ENCODE data around the gene AATK.

AATK gene

DNA sequence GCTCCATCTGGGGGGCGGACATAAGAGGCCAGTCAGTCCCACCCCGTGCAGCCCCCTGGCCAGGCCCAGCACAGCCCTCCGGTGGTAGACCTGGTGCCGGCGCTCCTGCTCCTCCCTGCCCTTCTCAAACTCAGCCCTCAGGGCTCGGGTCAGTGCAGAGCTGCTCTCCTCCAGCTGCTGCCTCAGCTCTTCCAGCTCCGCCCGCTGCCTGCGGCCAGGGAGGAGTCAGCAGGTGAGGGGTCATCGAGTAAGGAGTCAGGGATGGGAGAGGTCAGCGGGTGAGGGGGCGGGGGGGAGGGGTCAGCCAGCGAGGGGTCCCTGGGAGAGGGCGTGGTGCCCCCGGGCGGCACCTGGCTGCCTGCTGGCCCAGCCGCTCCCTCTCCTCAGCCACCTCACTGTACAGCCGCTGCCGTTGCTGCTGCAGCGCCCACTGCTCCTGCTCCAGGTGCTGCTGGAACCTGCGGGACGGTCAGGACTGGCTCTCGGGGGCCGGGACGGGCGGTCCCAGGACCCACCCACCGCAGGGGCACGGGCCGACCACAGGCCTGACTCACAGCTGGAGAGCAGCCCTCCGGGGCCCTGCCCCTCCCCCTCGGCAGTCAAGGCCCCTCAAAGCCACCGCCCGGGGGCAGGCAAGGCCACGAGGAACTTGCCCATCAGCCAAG lies 26.5 kb upstream of the AATK start:
- no peaks in the 10 kb centered on the region for H3K4me1 Mint-ChIP-seq (ENCODE audit: low read depth)
- no peaks in the 10 kb centered on the region for H3K9me3 Mint-ChIP-seq
- H3K4me3 Mint-ChIP-seq, result no peak overlapping the region
- H3K27ac Mint-ChIP-seq, result no peak overlapping the region
- no peaks in the 10 kb centered on the region for H3K36me3 Mint-ChIP-seq (ENCODE audit: low read depth)
- H3K27me3 Mint-ChIP-seq (ENCODE audit: low read depth), result no peaks in the 10 kb centered on the region

DNA sequence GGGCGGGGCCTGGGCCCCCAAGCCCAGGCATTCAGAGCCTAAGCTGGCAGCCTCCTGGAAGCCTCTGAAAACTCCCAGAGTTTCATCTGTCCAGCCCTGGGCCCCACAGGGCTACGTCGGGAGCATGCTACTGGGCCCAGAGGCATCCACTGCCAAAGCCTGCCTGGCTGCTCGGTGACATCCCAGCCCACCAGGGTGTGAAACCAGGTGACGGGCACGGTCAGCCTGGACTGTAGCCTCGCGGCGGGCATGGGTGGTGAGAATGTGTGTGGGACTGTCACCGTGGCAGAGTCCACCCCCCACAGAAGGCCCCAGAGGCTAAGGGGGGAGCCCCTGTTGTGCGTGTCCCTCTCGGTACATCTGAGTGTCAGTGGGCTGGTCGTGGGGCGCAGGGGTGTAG lies 25.6 kb upstream of the AATK start:
- H3K4me3 Mint-ChIP-seq, result no peak overlapping the region
- H3K36me3 Mint-ChIP-seq (ENCODE audit: low read depth), result no peaks in the 10 kb centered on the region
- H3K9me3 Mint-ChIP-seq, result no peaks in the 10 kb centered on the region
- no peak overlapping the region for H3K27ac Mint-ChIP-seq
- H3K27me3 Mint-ChIP-seq (ENCODE audit: low read depth), result no peaks in the 10 kb centered on the region
- H3K4me1 Mint-ChIP-seq (ENCODE audit: low read depth), result no peaks in the 10 kb centered on the region

DNA sequence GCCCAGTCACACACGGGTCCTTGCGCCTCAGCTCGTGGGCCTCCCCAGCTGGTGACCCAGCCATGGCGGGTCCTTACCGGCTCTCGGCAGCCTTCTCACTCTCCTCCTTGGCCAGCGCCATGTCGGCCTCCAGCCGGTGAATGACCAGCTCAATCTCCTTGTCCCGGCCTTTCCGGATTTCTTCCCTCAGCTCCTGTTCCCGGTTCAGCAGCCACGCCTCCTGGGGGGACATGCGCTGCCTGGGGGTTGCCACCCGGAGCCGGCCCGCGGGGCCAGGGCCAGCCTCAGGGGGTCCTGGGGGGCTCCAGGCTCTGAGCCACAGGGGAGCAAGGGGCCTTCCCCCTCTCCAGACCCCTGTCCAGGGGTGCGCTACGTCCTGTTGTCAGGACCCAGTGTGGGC lies 25.1 kb upstream of the AATK start:
- H3K27ac Mint-ChIP-seq, result no peak overlapping the region
- H3K27me3 Mint-ChIP-seq (ENCODE audit: low read depth), result no peaks in the 10 kb centered on the region
- H3K36me3 Mint-ChIP-seq (ENCODE audit: low read depth), result no peaks in the 10 kb centered on the region
- H3K4me1 Mint-ChIP-seq (ENCODE audit: low read depth), result no peaks in the 10 kb centered on the region
- H3K9me3 Mint-ChIP-seq, result no peaks in the 10 kb centered on the region
- H3K4me3 Mint-ChIP-seq, result no peak overlapping the region

DNA sequence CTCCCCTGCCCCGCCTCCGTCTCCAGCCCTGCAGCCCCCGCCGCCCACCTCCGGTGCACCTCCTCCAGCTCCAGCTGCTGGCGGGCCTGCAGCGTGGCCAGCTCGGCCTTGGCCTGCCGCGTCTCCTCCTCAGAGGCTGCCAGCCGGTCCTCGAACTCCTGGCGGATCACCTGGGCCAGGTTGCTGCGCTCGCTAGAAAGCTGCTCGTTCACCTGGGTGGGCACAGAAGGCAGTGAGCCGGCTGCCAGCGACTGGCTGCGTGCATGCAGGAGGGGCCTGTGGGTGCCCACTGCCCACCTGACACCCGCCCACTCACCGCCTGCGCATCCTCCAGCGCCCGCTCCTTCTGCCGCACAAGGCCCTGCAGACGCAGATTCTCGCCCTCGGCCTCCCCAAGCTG lies 24.6 kb upstream of the AATK start:
- Mint-ChIP-seq H3K27me3 (ENCODE audit: low read depth) (no peaks in the 10 kb centered on the region), H3K4me3 (no peak overlapping the region), H3K4me1 (ENCODE audit: low read depth) (no peaks in the 10 kb centered on the region), H3K27ac (no peak overlapping the region), H3K36me3 (ENCODE audit: low read depth) (no peaks in the 10 kb centered on the region), H3K9me3 (no peaks in the 10 kb centered on the region)

DNA sequence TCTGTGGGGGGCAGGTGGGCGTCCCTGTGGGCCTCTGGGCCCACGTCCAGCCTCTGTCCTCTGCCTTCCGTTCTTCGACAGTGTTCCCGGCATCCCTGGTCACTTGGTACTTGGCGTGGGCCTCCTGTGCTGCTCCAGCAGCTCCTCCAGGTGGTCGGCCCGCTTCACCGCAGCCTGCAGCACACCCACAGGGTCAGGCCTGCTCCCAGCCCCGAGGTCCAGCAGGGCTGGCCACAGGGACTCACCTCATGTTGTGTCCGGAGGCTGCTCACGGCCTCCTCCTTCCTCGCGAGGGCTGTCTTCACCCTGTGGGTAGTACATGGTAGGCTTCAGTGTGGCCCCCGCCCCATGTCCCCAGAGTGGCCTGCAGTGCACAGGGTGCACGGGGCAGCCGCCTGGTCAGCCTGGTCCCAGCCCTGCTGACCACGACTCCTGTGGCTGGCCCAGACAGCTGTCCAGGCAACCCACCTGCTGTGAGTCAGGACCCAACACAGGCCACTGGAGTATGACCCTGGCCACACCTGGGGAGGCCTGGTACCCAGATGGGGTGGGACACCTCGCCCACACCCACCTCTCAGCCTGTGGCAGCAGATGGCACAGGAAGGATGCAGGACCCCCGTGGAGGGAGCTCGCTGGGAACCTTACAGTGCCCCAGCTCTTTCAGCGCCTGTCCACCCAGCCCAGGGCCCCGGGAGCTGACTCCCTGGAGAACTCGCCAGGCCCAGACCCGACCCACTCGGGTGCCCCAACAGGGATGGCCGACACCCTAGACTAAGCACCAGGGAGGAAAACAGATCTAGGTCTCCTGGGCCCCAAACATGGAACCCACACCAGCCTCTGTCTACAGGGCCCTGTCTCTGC lies 23.9 kb upstream of the AATK start:
- Mint-ChIP-seq H3K27me3 (ENCODE audit: low read depth) (no peaks in the 10 kb centered on the region), H3K36me3 (ENCODE audit: low read depth) (no peaks in the 10 kb centered on the region), H3K27ac (no peak overlapping the region), H3K4me1 (ENCODE audit: low read depth) (no peaks in the 10 kb centered on the region), H3K9me3 (no peaks in the 10 kb centered on the region), H3K4me3 (no peak overlapping the region)

DNA sequence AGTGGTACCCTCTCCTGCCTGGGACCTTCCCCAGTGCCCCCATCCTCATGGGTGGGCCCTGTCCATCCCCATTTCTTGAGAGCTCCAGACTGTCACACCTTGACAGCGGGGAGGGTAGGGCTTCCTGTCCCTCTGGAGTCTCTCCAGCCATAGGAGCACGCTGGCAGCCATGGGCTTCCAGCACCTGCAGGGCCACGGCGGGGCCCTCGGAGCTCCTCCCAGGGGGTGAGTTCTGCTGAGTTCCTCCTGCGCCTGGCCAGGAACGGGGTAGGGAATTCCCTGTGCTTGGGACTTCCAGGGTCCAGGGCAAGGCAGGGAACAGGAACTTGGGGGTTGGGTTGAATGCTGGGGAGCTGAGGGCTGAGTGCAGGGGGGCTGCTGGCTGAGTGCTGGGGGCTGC lies 23.0 kb upstream of the AATK start:
- no peaks in the 10 kb centered on the region for H3K36me3 Mint-ChIP-seq (ENCODE audit: low read depth)
- H3K27me3 Mint-ChIP-seq (ENCODE audit: low read depth), result no peaks in the 10 kb centered on the region
- no peak overlapping the region for H3K27ac Mint-ChIP-seq
- H3K4me3 Mint-ChIP-seq, result no peak overlapping the region
- H3K9me3 Mint-ChIP-seq, result no peaks in the 10 kb centered on the region
- no peaks in the 10 kb centered on the region for H3K4me1 Mint-ChIP-seq (ENCODE audit: low read depth)

DNA sequence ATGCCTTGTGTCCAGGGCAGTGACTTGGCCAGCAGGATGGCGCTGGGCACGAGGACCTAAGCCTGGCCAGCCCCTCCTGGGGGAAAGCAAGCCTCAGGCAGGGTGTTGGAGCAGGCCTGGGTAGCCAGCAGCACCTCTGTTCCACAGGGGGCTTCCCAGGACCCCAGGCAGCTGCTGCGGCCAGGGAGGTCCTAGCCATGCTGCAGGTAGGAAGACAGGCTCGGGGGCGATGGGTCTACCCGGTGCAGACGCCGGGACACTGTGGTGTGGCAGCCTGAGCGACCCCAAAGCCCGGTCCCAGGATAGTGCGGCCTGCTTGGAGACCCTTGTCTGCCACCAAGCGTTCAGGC lies 22.4 kb upstream of the AATK start:
- Mint-ChIP-seq H3K4me3 (no peak overlapping the region), H3K4me1 (ENCODE audit: low read depth) (no peaks in the 10 kb centered on the region), H3K36me3 (ENCODE audit: low read depth) (no peaks in the 10 kb centered on the region), H3K27ac (no peak overlapping the region), H3K9me3 (no peaks in the 10 kb centered on the region), H3K27me3 (ENCODE audit: low read depth) (no peaks in the 10 kb centered on the region)

DNA sequence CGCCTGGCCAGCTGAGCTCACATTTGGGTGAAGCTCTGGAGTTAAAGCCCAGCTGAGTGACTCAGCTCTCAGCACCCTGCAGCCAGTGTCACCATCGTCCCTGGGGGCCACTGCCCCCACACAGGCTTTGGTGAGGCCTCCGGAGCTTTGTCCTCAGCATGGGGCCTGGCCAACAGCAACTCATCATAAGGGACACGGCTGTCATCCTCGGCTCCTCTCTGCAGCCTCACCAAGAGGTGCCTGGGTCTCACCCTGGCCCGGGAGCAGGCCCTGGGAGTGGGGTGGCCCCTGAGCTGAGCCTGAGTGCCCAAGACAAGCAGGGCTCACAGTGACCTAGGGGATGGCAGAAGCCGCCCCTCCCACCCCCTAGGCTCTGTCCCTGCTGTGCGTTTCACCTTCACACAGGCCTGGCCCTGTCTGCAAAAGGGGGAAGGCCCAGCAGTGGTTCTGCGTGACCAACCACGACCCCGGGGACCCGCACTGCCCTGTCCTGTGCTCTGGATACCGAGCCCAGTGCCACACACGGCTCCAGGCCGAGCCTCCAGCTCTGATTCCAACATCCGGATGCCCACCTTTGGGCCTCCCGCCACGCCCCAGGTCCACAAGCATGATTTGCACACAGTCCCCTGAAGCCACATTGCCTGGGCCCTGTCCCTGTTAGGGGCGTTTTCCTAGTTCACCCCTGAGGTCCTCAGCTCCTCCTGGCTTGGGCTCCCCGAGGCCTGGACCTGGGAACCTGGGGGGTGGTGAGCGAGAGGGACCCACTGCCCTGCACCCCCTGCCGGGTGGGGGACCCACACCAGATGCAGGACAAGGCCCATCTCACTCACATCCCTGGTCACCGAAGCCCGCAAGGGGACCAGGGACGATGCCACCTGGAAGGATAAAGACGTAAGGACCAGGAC lies 21.8 kb upstream of the AATK start:
- Mint-ChIP-seq H3K36me3 (ENCODE audit: low read depth) (no peaks in the 10 kb centered on the region), H3K27ac (no peak overlapping the region), H3K4me1 (ENCODE audit: low read depth) (no peaks in the 10 kb centered on the region), H3K27me3 (ENCODE audit: low read depth) (no peaks in the 10 kb centered on the region), H3K4me3 (no peak overlapping the region), H3K9me3 (no peaks in the 10 kb centered on the region)

DNA sequence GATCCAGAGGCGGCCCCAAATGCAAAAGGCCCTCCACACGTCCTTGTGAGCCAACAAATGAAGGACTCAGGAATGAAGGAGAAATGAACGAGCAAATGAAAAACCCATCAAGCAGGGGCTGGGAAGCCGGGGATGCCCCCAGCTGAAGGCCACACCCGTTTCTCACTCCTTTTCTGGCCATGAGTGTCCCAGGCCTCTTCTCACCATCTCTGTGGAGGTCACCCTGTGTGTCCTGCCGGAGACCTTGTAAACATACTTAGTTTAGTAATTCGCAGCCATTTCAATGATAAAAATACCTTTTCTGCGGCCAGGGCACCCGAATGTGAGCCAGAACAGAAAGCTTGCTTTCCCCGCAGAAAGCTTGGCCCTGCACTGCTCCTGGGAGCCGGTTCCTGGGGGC lies 21.1 kb upstream of the AATK start:
- Mint-ChIP-seq H3K9me3 (no peaks in the 10 kb centered on the region), H3K4me1 (ENCODE audit: low read depth) (no peaks in the 10 kb centered on the region), H3K36me3 (ENCODE audit: low read depth) (no peaks in the 10 kb centered on the region), H3K27me3 (ENCODE audit: low read depth) (no peaks in the 10 kb centered on the region), H3K4me3 (no peak overlapping the region), H3K27ac (no peak overlapping the region)

DNA sequence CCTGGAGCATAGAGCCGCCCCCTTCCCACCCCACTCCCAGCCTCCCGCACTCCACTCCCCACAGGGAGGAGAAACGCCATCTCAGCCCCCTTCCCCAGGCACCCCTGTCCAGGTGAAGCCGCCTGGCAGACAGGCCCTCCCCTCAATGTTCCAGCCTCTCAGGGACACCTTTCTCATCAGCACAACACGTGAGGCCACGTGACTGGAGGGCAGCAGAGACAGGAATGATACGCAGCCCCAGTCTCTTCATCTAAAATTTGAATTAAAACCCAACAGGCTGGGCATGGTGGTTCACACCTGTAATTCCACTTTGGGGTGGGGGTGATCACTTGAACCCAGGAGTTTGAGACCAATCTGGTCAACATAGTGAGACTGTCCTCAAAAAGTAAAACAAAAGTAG lies 20.2 kb upstream of the AATK start:
- Mint-ChIP-seq H3K9me3 (no peaks in the 10 kb centered on the region), H3K27ac (no peak overlapping the region)

DNA sequence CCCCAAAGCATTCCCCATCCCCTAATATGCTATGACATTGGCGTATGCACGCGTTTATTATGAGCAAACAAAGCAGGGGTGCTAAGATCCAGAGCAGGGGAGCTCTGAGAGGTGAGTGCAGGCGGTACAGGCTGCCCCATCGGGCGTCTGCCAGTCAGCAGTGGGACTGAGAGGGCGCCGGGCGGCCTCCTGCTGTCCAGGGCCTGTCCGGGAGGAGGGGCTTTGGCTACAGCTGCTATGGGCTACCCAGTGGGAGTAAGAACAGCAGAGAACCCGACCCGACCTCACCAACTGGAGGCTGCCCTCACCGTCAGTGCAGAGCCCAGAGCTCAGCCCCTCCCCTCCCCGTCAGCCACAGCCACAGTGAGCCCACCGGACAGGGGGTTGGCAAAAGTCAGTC lies 18.5 kb upstream of the AATK start:
- Mint-ChIP-seq H3K27me3 (ENCODE audit: low read depth) (no peaks in the 10 kb centered on the region), H3K36me3 (ENCODE audit: low read depth) (no peaks in the 10 kb centered on the region), H3K27ac (no peak overlapping the region), H3K9me3 (no peaks in the 10 kb centered on the region), H3K4me1 (ENCODE audit: low read depth) (no peaks in the 10 kb centered on the region), H3K4me3 (no peak overlapping the region)

More for the DNA sequence above, 20.2 kb upstream of the AATK start:
- Mint-ChIP-seq H3K27me3 (ENCODE audit: low read depth) (no peaks in the 10 kb centered on the region), H3K4me1 (ENCODE audit: low read depth) (no peaks in the 10 kb centered on the region), H3K4me3 (no peak overlapping the region), H3K36me3 (ENCODE audit: low read depth) (no peaks in the 10 kb centered on the region)

DNA sequence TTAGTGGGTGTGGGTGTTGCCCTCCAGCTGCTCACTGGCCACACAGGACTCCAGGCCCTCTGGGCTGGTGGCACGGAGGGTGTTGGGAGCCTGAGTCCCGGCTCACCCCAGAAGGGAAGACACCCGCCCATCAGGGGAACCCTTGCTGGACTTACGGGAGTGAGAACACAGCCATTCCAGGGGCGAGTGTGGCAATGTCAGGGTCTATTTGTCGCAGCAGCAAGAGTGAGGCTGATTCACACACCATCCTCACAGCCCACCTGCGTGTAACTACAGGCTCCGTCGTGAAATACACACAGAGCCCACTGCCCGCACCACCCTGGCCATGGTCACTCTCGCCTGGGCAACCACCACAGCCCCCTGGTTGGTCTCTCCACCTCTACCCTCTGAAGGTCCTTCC lies 17.8 kb upstream of the AATK start:
- no peaks in the 10 kb centered on the region for H3K27me3 Mint-ChIP-seq (ENCODE audit: low read depth)
- H3K4me1 Mint-ChIP-seq (ENCODE audit: low read depth), result no peaks in the 10 kb centered on the region
- no peaks in the 10 kb centered on the region for H3K36me3 Mint-ChIP-seq (ENCODE audit: low read depth)
- no peaks in the 10 kb centered on the region for H3K9me3 Mint-ChIP-seq
- no peak overlapping the region for H3K27ac Mint-ChIP-seq
- no peak overlapping the region for H3K4me3 Mint-ChIP-seq

DNA sequence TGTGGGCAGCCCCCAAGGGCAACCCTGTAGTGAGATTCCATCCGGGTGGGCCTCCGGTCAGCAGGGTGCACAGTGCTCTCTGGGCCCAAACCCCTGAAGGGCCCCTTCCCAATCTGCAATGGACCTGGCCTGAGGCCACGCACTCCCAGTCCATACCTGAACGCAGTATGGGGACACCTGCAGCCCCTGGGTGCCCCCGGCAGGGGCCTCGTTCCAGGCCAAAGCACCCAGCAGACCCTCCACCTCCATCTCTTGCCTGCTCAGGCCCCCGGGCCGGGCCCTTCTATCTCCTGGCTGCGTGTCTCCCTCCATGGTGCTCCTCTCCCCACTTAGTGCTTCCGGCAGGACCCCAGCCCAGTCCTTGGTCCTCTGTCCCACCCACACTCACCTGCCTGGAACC lies 17.3 kb upstream of the AATK start:
- no peaks in the 10 kb centered on the region for H3K27me3 Mint-ChIP-seq (ENCODE audit: low read depth)
- no peak overlapping the region for H3K27ac Mint-ChIP-seq
- no peaks in the 10 kb centered on the region for H3K36me3 Mint-ChIP-seq (ENCODE audit: low read depth)
- no peaks in the 10 kb centered on the region for H3K4me1 Mint-ChIP-seq (ENCODE audit: low read depth)
- no peak overlapping the region for H3K4me3 Mint-ChIP-seq
- no peaks in the 10 kb centered on the region for H3K9me3 Mint-ChIP-seq

DNA sequence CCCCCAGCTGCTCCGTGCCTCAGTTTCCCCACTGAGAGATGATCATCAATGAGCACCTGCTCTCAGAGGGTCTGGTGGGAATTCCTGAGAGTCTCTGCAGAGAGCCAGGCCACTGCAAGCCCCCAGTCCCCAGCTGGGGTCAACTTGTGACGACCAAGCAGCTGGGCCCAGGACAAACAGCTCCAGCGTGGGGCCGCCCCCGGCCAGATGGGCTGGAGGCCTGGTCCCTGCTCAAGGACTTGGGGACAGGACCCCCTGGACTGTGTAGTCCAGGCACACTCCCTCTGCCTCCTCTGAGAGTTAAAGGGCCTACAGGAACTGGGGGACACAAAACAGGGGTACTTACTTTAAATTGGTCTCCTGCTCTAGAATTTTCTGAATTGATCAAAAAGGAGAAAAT lies 16.6 kb upstream of the AATK start:
- H3K27ac Mint-ChIP-seq, result no peak overlapping the region
- no peaks in the 10 kb centered on the region for H3K36me3 Mint-ChIP-seq (ENCODE audit: low read depth)
- no peak overlapping the region for H3K4me3 Mint-ChIP-seq
- no peaks in the 10 kb centered on the region for H3K4me1 Mint-ChIP-seq (ENCODE audit: low read depth)
- H3K9me3 Mint-ChIP-seq, result no peaks in the 10 kb centered on the region
- no peaks in the 10 kb centered on the region for H3K27me3 Mint-ChIP-seq (ENCODE audit: low read depth)

DNA sequence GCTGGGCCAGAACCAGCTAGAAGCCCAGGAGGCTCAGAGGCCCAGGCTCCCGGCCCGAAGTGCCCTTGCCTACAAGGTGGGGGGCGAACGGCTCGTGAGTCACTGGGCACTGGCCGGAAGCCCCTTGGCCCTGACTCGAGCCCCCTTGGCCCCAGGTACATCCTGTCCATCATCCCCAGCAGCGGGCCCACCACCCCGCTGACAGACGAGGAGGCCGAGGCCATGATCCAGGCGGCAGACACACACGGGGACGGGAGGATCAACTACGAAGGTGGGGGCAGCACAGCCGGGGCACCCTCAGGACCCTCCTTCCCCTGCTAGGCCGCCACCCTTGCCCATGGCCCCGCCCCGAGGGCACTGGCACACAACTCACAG lies 15.8 kb upstream of the AATK start:
- Mint-ChIP-seq H3K9me3 (no peaks in the 10 kb centered on the region), H3K4me1 (ENCODE audit: low read depth) (no peaks in the 10 kb centered on the region), H3K4me3 (no peak overlapping the region), H3K27ac (no peak overlapping the region), H3K27me3 (ENCODE audit: low read depth) (no peaks in the 10 kb centered on the region), H3K36me3 (ENCODE audit: low read depth) (no peaks in the 10 kb centered on the region)

Measured in T-helper 1 cell treated with Interleukin-12 subunit alpha and Interleukin-12 subunit beta and Interleukin-4 antibody, amounts not matched to agents 30 μg/mL and 1 μg/mL, for 36 hours (primary cell).